ENCODE measurements around the gene OGFRL1.
A peak's percentile ranks its signal among the peaks of the same experiment; 100 is the strongest.

The OGFRL1 gene

DNA sequence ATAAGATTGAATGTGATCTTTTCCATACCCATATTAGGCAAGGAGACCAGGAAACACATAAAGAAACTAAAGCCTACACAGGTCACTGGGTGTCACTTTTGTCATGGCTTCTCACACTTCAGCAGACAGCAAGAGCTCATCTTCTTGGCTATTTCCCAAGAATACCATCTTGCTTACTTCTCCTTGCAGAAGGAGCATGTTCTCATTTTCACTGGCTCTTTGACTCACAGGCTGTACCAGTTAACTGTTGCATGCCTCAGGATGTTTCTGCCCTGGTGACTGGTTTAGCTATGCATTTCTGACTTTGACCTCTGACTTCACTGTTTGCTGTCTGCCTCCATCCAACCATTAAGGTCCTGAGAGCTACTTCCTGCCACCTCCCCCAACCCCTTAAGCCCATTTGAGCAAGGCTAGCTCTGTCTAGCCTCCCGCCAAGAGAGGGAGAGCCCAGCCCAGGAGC, 40.3 kb upstream of the OGFRL1 start:
- no peak for TF ChIP-seq REST (IDR thresholded peaks at IDR 0.05; ENCODE audit: low read depth)
- no peak for TF ChIP-seq TEAD4 (IDR thresholded peaks at IDR 0.05)
- TF ChIP-seq YY1 (IDR thresholded peaks at IDR 0.05; ENCODE audit: low read depth), result no peak
- TF ChIP-seq TCF12 (IDR thresholded peaks at IDR 0.05; ENCODE audit: low read depth), result no peak
- no peak for TF ChIP-seq EP300 (IDR thresholded peaks at IDR 0.05; ENCODE audit: borderline replicate concordance)
- no peak for TF ChIP-seq FOXM1 (IDR thresholded peaks at IDR 0.05; ENCODE audit: borderline replicate concordance, low read depth)
- TF ChIP-seq NFIC (IDR thresholded peaks at IDR 0.05), result no peak
- TF ChIP-seq ZBTB7A (IDR thresholded peaks at IDR 0.05; ENCODE audit: low read depth), result no peak
- TF ChIP-seq, protein P1, sequence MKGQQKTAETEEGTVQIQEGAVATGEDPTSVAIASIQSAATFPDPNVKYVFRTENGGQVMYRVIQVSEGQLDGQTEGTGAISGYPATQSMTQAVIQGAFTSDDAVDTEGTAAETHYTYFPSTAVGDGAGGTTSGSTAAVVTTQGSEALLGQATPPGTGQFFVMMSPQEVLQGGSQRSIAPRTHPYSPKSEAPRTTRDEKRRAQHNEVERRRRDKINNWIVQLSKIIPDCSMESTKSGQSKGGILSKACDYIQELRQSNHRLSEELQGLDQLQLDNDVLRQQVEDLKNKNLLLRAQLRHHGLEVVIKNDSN (IDR thresholded peaks at IDR 0.05), result no peak
- TF ChIP-seq, protein P2, sequence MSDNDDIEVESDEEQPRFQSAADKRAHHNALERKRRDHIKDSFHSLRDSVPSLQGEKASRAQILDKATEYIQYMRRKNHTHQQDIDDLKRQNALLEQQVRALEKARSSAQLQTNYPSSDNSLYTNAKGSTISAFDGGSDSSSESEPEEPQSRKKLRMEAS (IDR thresholded peaks at IDR 0.05), result no peak
- no peak for TF ChIP-seq EGR1 (IDR thresholded peaks at IDR 0.05)
- TF ChIP-seq RAD21 (IDR thresholded peaks at IDR 0.05; ENCODE audit: low read depth), result no peak
- TF ChIP-seq TAF1 (IDR thresholded peaks at IDR 0.05; ENCODE audit: low read depth), result no peak

DNA sequence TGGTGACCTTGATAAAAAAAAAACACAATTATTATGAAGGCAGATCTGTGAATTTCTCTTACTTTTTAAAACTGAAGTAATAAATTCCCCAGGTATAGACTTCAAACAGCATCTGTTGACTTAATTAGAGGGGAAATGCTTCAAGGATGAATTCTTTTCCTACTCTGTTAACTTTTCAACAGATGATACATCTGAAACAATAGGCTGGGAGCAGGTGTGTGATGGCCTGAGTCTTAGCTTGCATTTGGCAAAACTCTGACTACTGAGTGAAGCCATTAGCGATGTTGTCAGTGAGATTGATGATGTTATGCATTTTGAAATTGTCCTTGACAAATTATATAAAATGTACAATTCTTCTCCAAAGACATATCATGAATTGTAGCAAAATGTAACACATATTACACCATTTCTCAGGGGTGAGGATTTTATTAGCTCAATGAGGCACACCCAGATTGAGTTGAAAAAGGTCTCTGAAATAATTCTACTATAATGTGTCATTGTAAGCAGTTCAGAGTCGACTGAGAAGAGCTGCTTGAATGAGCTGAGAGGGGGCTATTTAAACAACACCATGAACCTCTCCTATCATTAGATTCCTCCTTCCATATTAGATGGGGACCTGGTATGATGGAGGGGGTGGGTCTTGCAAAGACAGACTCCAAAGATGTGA, 39.6 kb upstream of the OGFRL1 start:
- no peak for TF ChIP-seq REST (IDR thresholded peaks at IDR 0.05; ENCODE audit: low read depth)
- TF ChIP-seq EP300 (IDR thresholded peaks at IDR 0.05; ENCODE audit: borderline replicate concordance), result no peak
- no peak for TF ChIP-seq RAD21 (IDR thresholded peaks at IDR 0.05; ENCODE audit: low read depth)
- TF ChIP-seq YY1 (IDR thresholded peaks at IDR 0.05; ENCODE audit: low read depth), result no peak
- TF ChIP-seq, protein P2 (IDR thresholded peaks at IDR 0.05), result no peak
- no peak for TF ChIP-seq NFIC (IDR thresholded peaks at IDR 0.05)
- TF ChIP-seq TEAD4 (IDR thresholded peaks at IDR 0.05), result no peak
- TF ChIP-seq TCF12 (IDR thresholded peaks at IDR 0.05; ENCODE audit: low read depth), result no peak
- TF ChIP-seq ZBTB7A (IDR thresholded peaks at IDR 0.05; ENCODE audit: low read depth), result no peak
- no peak for TF ChIP-seq CEBPB (IDR thresholded peaks at IDR 0.05)
- no peak for TF ChIP-seq CREB1 (IDR thresholded peaks at IDR 0.05; ENCODE audit: low read depth)
- no peak for TF ChIP-seq TAF1 (IDR thresholded peaks at IDR 0.05; ENCODE audit: low read depth)
- TF ChIP-seq FOXM1 (IDR thresholded peaks at IDR 0.05; ENCODE audit: borderline replicate concordance, low read depth), result no peak
- TF ChIP-seq EGR1 (IDR thresholded peaks at IDR 0.05), result no peak
- TF ChIP-seq, protein P1 (IDR thresholded peaks at IDR 0.05), result no peak

DNA sequence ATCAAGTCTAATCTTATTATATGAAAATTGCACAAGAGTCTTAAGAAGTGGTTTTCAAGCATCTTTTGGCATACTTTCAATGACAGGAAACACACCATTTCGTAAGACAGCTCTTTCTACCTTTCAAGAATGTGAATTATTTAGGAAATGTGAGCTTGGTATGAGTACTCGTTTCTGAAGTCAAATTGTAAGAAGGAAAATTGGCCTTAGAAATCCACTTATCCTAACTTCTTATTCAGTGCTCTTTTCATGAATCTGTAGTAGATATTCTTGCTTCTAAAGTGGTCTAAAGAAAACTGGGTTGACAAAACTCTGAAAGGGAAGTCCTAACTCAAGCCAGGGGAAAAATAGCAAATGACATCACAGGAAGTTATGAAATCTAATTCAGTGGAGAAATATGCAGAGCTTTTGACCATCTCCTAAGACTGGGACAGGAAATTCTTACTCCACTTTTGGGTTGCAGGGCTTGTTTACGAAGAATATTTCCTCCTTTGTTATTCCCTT, 38.5 kb upstream of the OGFRL1 start:
- no peak for TF ChIP-seq REST (IDR thresholded peaks at IDR 0.05; ENCODE audit: low read depth)
- no peak for TF ChIP-seq RAD21 (IDR thresholded peaks at IDR 0.05; ENCODE audit: low read depth)
- TF ChIP-seq TEAD4 (IDR thresholded peaks at IDR 0.05), result peak; percentile 67
- TF ChIP-seq CEBPB (IDR thresholded peaks at IDR 0.05), result peak; percentile 67
- peak; percentile 16; the same call in 1 of the 2 replicates for TF ChIP-seq NFIC (IDR thresholded peaks at IDR 0.05)
- TF ChIP-seq EGR1 (IDR thresholded peaks at IDR 0.05), result no peak
- no peak for TF ChIP-seq CREB1 (IDR thresholded peaks at IDR 0.05; ENCODE audit: low read depth)
- no peak for TF ChIP-seq TCF12 (IDR thresholded peaks at IDR 0.05; ENCODE audit: low read depth)

GRCh38 chr6:71252410-71252809, 36.2 kb upstream of the OGFRL1 start:
- TF ChIP-seq CEBPB (IDR thresholded peaks at IDR 0.05) (no peak), ZBTB7A (IDR thresholded peaks at IDR 0.05; ENCODE audit: low read depth) (no peak), YY1 (IDR thresholded peaks at IDR 0.05; ENCODE audit: low read depth) (no peak), EP300 (IDR thresholded peaks at IDR 0.05; ENCODE audit: borderline replicate concordance) (no peak), REST (IDR thresholded peaks at IDR 0.05; ENCODE audit: low read depth) (no peak)
- TF ChIP-seq, protein P2 (IDR thresholded peaks at IDR 0.05), result no peak
